ENCODE data around the gene PRMT7.

The PRMT7 gene

DNA sequence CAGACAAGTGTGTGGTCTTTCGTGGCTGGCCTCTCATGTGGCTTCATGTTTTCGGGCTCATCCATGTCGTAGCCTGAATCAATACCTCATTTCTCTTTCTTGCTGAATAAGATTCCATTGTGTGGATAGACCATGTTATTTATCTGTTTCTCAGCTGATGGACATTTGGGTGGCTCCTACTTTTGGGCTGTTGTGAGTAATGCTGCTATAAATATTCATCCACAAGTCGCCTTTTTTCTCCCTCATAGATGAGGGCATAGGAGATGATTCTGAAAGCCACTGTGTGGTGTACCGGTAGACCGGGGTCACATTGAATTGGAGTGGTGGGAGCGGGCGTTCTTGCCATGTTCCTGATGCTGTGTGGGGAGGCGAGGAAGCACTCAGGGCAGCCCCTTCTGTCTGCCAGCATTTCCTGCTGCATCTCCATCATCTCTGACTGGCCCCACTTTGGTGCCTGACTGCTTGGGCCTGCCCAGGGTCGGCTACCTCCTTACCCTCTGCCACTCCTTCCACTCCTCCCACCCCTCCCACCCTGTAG lies 40.1 kb downstream of the PRMT7 start:
- Histone ChIP-seq H3K4me3 (ENCODE audit: low read depth, low read length) (no peak overlapping the region), H2BK5ac (ENCODE audit: low read depth, low read length, poor library complexity) (no peak overlapping the region), H2BK120ac (ENCODE audit: insufficient read depth, low read length, poor library complexity) (no peak overlapping the region), H3K4me2 (ENCODE audit: low read length) (no peak overlapping the region), H2AFZ (ENCODE audit: insufficient read depth, low read length, poor library complexity) (no peak overlapping the region), H4K91ac (ENCODE audit: low read depth, low read length) (no peak overlapping the region), H2BK12ac (ENCODE audit: low read length) (no peak overlapping the region), H3K9ac (ENCODE audit: low read length) (no peak overlapping the region), H2AK5ac (ENCODE audit: low read length) (no peak overlapping the region), H3K14ac (ENCODE audit: low read length) (no peak overlapping the region), H3K36me3 (ENCODE audit: control insufficient read depth in 1 of 2, insufficient read depth in 2 of 2, low read length in 2 of 2) (peaks cover 50 to 58% of the 10 kb centered on the region in 2 experiments), H3K9me3 (ENCODE audit: insufficient read depth, low read depth, low read length) (peaks cover 5% of the 10 kb centered on the region), H3K27me3 (ENCODE audit: insufficient read depth, low read length) (no peaks in the 10 kb centered on the region), H3K79me1 (ENCODE audit: low read length) (peaks cover 8% of the 10 kb centered on the region), H3K4ac (ENCODE audit: low read depth, low read length) (no peak overlapping the region), H3K4me1 (ENCODE audit: control insufficient read depth in 1 of 2, insufficient read depth in 2 of 2, low read length in 2 of 2) (peaks cover 19 to 36% of the 10 kb centered on the region in 2 experiments), H4K8ac (ENCODE audit: low read depth, low read length) (no peak overlapping the region), H3K27ac (ENCODE audit: low read depth, low read length) (no peak overlapping the region), H3K79me2 (ENCODE audit: control insufficient read depth, insufficient read depth, low read length, poor library complexity) (peaks cover 2% of the 10 kb centered on the region), H3K18ac (ENCODE audit: low read length) (no peak overlapping the region), H3K23ac (ENCODE audit: low read length) (no peak overlapping the region), H4K12ac (ENCODE audit: low read depth, low read length) (no peak overlapping the region)
- no peak for DNase-seq
- no CpG with 5 or more reads among the region's 10 CpGs for WGBS (ENCODE audit: extremely low coverage, insufficient coverage, insufficient read length)

- no peaks in the 10 kb centered on the region for H3K27me3 ChIP-seq (ENCODE audit: insufficient read depth, low read length)
- no peak overlapping the region for H3K4ac ChIP-seq (ENCODE audit: low read depth, low read length)
- H2BK5ac ChIP-seq (ENCODE audit: low read depth, low read length, poor library complexity), result no peak overlapping the region
- H2AFZ ChIP-seq (ENCODE audit: insufficient read depth, low read length, poor library complexity), result no peak overlapping the region
- peaks cover 5% of the 10 kb centered on the region for H3K9me3 ChIP-seq (ENCODE audit: insufficient read depth, low read depth, low read length)
- peak overlapping the region; percentile 7 for H3K18ac ChIP-seq (ENCODE audit: low read length)
- no peak overlapping the region for H3K4me3 ChIP-seq (ENCODE audit: low read depth, low read length)
- H3K4me2 ChIP-seq (ENCODE audit: low read length), result no peak overlapping the region
- peaks cover 8% of the 10 kb centered on the region for H3K79me1 ChIP-seq (ENCODE audit: low read length)
- H3K36me3 ChIP-seq (ENCODE audit: control insufficient read depth in 1 of 2, insufficient read depth in 2 of 2, low read length in 2 of 2), result peaks cover 50 to 59% of the 10 kb centered on the region in 2 experiments
- no peak overlapping the region for H4K12ac ChIP-seq (ENCODE audit: low read depth, low read length)
- H3K9ac ChIP-seq (ENCODE audit: low read length), result no peak overlapping the region
- no CpG with 5 or more reads among the region's 11 CpGs for WGBS (ENCODE audit: extremely low coverage, insufficient coverage, insufficient read length)
- peak overlapping the region; percentile 23 for H4K91ac ChIP-seq (ENCODE audit: low read depth, low read length)
- peak overlapping the region; percentile 44 for H2AK5ac ChIP-seq (ENCODE audit: low read length)
- H3K14ac ChIP-seq (ENCODE audit: low read length), result peak overlapping the region; percentile 49
- no peak overlapping the region for H3K23ac ChIP-seq (ENCODE audit: low read length)
- H2BK12ac ChIP-seq (ENCODE audit: low read length), result peak overlapping the region; percentile 30
- H3K79me2 ChIP-seq (ENCODE audit: control insufficient read depth, insufficient read depth, low read length, poor library complexity), result peaks cover 2% of the 10 kb centered on the region
- no peak overlapping the region for H4K8ac ChIP-seq (ENCODE audit: low read depth, low read length)
- no peak overlapping the region for H3K27ac ChIP-seq (ENCODE audit: low read depth, low read length)
- peaks cover 13 to 32% of the 10 kb centered on the region in 2 experiments for H3K4me1 ChIP-seq (ENCODE audit: control insufficient read depth in 1 of 2, insufficient read depth in 2 of 2, low read length in 2 of 2)
- H2BK120ac ChIP-seq (ENCODE audit: insufficient read depth, low read length, poor library complexity), result no peak overlapping the region
- DNase-seq, result no peak
These were observed 40.6 kb downstream of the PRMT7 start for GRCh38 chr16:68351463-68351862.

DNA sequence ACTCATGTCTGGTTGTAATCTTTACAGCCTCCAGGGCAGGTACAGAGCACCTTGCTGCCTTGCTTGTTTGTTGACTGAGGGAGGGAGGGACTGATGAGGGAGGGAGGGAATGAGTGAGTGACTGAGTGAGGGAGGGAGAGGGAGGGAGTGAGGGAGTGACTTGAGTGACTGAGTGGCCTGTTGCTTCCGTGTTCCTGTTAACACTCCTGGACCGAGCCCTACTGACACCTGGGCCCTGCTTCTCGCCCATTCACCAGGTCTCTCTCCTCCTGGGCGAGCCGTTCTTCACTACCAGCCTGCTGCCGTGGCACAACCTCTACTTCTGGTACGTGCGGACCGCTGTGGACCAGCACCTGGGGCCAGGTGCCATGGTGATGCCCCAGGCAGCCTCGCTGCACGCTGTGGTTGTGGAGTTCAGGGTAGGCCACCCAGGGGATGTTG lies 41.2 kb downstream of the PRMT7 start:
- WGBS (ENCODE audit: extremely low coverage, insufficient coverage, insufficient read length), result no CpG with 5 or more reads among the region's 11 CpGs
- H2AK5ac ChIP-seq (ENCODE audit: low read length), result no peak overlapping the region
- peak overlapping the region; percentile 4 for H4K91ac ChIP-seq (ENCODE audit: low read depth, low read length)
- H4K8ac ChIP-seq (ENCODE audit: low read depth, low read length), result peak overlapping the region; percentile 20
- peaks cover 17 to 31% of the 10 kb centered on the region in 2 experiments for H3K4me1 ChIP-seq (ENCODE audit: control insufficient read depth in 1 of 2, insufficient read depth in 2 of 2, low read length in 2 of 2)
- DNase-seq, result no peak
- peak overlapping the region; percentile 5 for H3K18ac ChIP-seq (ENCODE audit: low read length)
- no peak overlapping the region for H3K4ac ChIP-seq (ENCODE audit: low read depth, low read length)
- no peaks in the 10 kb centered on the region for H3K27me3 ChIP-seq (ENCODE audit: insufficient read depth, low read length)
- H3K9me3 ChIP-seq (ENCODE audit: insufficient read depth, low read depth, low read length), result peaks cover 5% of the 10 kb centered on the region
- H2BK5ac ChIP-seq (ENCODE audit: low read depth, low read length, poor library complexity), result no peak overlapping the region
- H3K4me3 ChIP-seq (ENCODE audit: low read depth, low read length), result no peak overlapping the region
- no peak overlapping the region for H3K27ac ChIP-seq (ENCODE audit: low read depth, low read length)
- H3K79me1 ChIP-seq (ENCODE audit: low read length), result peaks cover 8% of the 10 kb centered on the region
- H4K12ac ChIP-seq (ENCODE audit: low read depth, low read length), result peak overlapping the region; percentile 2
- no peak overlapping the region for H3K4me2 ChIP-seq (ENCODE audit: low read length)
- no peak overlapping the region for H2BK120ac ChIP-seq (ENCODE audit: insufficient read depth, low read length, poor library complexity)
- peaks cover 2% of the 10 kb centered on the region for H3K79me2 ChIP-seq (ENCODE audit: control insufficient read depth, insufficient read depth, low read length, poor library complexity)
- H3K23ac ChIP-seq (ENCODE audit: low read length), result no peak overlapping the region
- H3K36me3 ChIP-seq (ENCODE audit: control insufficient read depth in 1 of 2, insufficient read depth in 2 of 2, low read length in 2 of 2), result peaks cover 51 to 59% of the 10 kb centered on the region in 2 experiments
- H2BK12ac ChIP-seq (ENCODE audit: low read length), result peak overlapping the region; percentile 4
- no peak overlapping the region for H2AFZ ChIP-seq (ENCODE audit: insufficient read depth, low read length, poor library complexity)
- no peak overlapping the region for H3K9ac ChIP-seq (ENCODE audit: low read length)
- H3K14ac ChIP-seq (ENCODE audit: low read length), result no peak overlapping the region

GRCh38 chr16:68353366-68353765 lies 42.5 kb downstream of the PRMT7 start:
- WGBS (ENCODE audit: extremely low coverage, insufficient coverage, insufficient read length), result no CpG with 5 or more reads among the region's 13 CpGs
- H2AK5ac ChIP-seq (ENCODE audit: low read length), result no peak overlapping the region

More at GRCh38 chr16:68353366-68353765, 42.5 kb downstream of the PRMT7 start:
- H3K23ac ChIP-seq (ENCODE audit: low read length), result no peak overlapping the region
- H3K4me1 ChIP-seq (ENCODE audit: control insufficient read depth in 1 of 2, insufficient read depth in 2 of 2, low read length in 2 of 2), result peaks cover 15 to 27% of the 10 kb centered on the region in 2 experiments
- peaks cover 5% of the 10 kb centered on the region for H3K9me3 ChIP-seq (ENCODE audit: insufficient read depth, low read depth, low read length)
- H3K79me2 ChIP-seq (ENCODE audit: control insufficient read depth, insufficient read depth, low read length, poor library complexity), result no peaks in the 10 kb centered on the region
- H2BK5ac ChIP-seq (ENCODE audit: low read depth, low read length, poor library complexity), result no peak overlapping the region
- H4K91ac ChIP-seq (ENCODE audit: low read depth, low read length), result no peak overlapping the region
- H3K4ac ChIP-seq (ENCODE audit: low read depth, low read length), result no peak overlapping the region
- H4K8ac ChIP-seq (ENCODE audit: low read depth, low read length), result no peak overlapping the region
- no peak for DNase-seq
- no peak overlapping the region for H3K27ac ChIP-seq (ENCODE audit: low read depth, low read length)
- no peak overlapping the region for H3K4me3 ChIP-seq (ENCODE audit: low read depth, low read length)
- H3K4me2 ChIP-seq (ENCODE audit: low read length), result no peak overlapping the region
- H3K18ac ChIP-seq (ENCODE audit: low read length), result no peak overlapping the region
- no peak overlapping the region for H3K9ac ChIP-seq (ENCODE audit: low read length)
- no peak overlapping the region for H4K12ac ChIP-seq (ENCODE audit: low read depth, low read length)
- peaks cover 57 to 65% of the 10 kb centered on the region in 2 experiments for H3K36me3 ChIP-seq (ENCODE audit: control insufficient read depth in 1 of 2, insufficient read depth in 2 of 2, low read length in 2 of 2)
- H2AFZ ChIP-seq (ENCODE audit: insufficient read depth, low read length, poor library complexity), result no peak overlapping the region
- H2BK120ac ChIP-seq (ENCODE audit: insufficient read depth, low read length, poor library complexity), result no peak overlapping the region
- no peaks in the 10 kb centered on the region for H3K27me3 ChIP-seq (ENCODE audit: insufficient read depth, low read length)
- H2BK12ac ChIP-seq (ENCODE audit: low read length), result no peak overlapping the region
- H3K14ac ChIP-seq (ENCODE audit: low read length), result no peak overlapping the region
- H3K79me1 ChIP-seq (ENCODE audit: low read length), result peaks cover 8% of the 10 kb centered on the region
